ENCODE results near the gene CGREF1.
"Not testable (repeated sequence)": the region's sequence is repeated elsewhere in the genome, so short reads cannot be mapped to it uniquely, and the experiment has no call there.

CGREF1 gene

GRCh38 chr2:27078267-27079194 lies 40.4 kb downstream of the CGREF1 start, which contains the start of gene EMILIN1:
EMILIN1 (plus strand) TSS chr2:27078615; CDS start chr2:27079066, 451 bp downstream.
- FAIRE-seq (no peak), DNase-seq (ENCODE audit: insufficient read length, low spot score) (no peak)
- TF ChIP-seq POU2F2 (IDR thresholded peaks at IDR 0.05; ENCODE audit: low read depth, low read length) (no peak), POLR2A (IDR thresholded peaks at IDR 0.05; ENCODE audit: low read depth, low read length) (no peak), SPI1 (IDR thresholded peaks at IDR 0.05; ENCODE audit: low read depth, low read length) (no peak), POLR2AphosphoS5 (IDR thresholded peaks at IDR 0.05; ENCODE audit: low read depth, low read length) (no peak), PAX5 (IDR thresholded peaks at IDR 0.05; ENCODE audit: insufficient read depth, low read length, severe bottlenecking) (no peak), TAF1 (IDR thresholded peaks at IDR 0.05; ENCODE audit: low read depth, low read length) (no peak)

GRCh38 chr2:27077231-27077630 lies 41.7 kb downstream of the CGREF1 start:
- no peak for FAIRE-seq
- DNase-seq (ENCODE audit: insufficient read length, low spot score), result no peak
- TF ChIP-seq SPI1 (IDR thresholded peaks at IDR 0.05; ENCODE audit: low read depth, low read length) (no peak), POU2F2 (IDR thresholded peaks at IDR 0.05; ENCODE audit: low read depth, low read length) (no peak), POLR2AphosphoS5 (IDR thresholded peaks at IDR 0.05; ENCODE audit: low read depth, low read length) (no peak), POLR2A (IDR thresholded peaks at IDR 0.05; ENCODE audit: low read depth, low read length) (no peak), TAF1 (IDR thresholded peaks at IDR 0.05; ENCODE audit: low read depth, low read length) (no peak)

- FAIRE-seq, result peak; percentile 45
- no peak for DNase-seq (ENCODE audit: insufficient read length, low spot score)
Measured at GRCh38 chr2:27076323-27076722, 42.6 kb downstream of the CGREF1 start.

GRCh38 chr2:27075566-27075871 lies 43.4 kb downstream of the CGREF1 start:
- FAIRE-seq, result not testable (repeated sequence)

More at GRCh38 chr2:27076323-27076722, 42.6 kb downstream of the CGREF1 start:
- TF ChIP-seq TAF1 (IDR thresholded peaks at IDR 0.05; ENCODE audit: low read depth, low read length), result no peak
- no peak for TF ChIP-seq POLR2AphosphoS5 (IDR thresholded peaks at IDR 0.05; ENCODE audit: low read depth, low read length)
- no peak for TF ChIP-seq POU2F2 (IDR thresholded peaks at IDR 0.05; ENCODE audit: low read depth, low read length)
- TF ChIP-seq POLR2A (IDR thresholded peaks at IDR 0.05; ENCODE audit: low read depth, low read length), result no peak
- TF ChIP-seq SPI1 (IDR thresholded peaks at IDR 0.05; ENCODE audit: low read depth, low read length), result no peak
- TF ChIP-seq PAX5 (IDR thresholded peaks at IDR 0.05; ENCODE audit: insufficient read depth, low read length, severe bottlenecking), result no peak

GRCh38 chr2:27074738-27075565 lies 44.0 kb downstream of the CGREF1 start:
- FAIRE-seq (peak; percentile 5), DNase-seq (ENCODE audit: insufficient read length, low spot score) (no peak)
- TF ChIP-seq TAF1 (IDR thresholded peaks at IDR 0.05; ENCODE audit: low read depth, low read length), result no peak
- peak; percentile 38 for TF ChIP-seq SPI1 (IDR thresholded peaks at IDR 0.05; ENCODE audit: low read depth, low read length)
- TF ChIP-seq POLR2AphosphoS5 (IDR thresholded peaks at IDR 0.05; ENCODE audit: low read depth, low read length), result no peak
- TF ChIP-seq POLR2A (IDR thresholded peaks at IDR 0.05; ENCODE audit: low read depth, low read length), result no peak
- TF ChIP-seq PAX5 (IDR thresholded peaks at IDR 0.05; ENCODE audit: insufficient read depth, low read length, severe bottlenecking), result no peak

More at GRCh38 chr2:27075566-27075871, 43.4 kb downstream of the CGREF1 start:
- DNase-seq (ENCODE audit: insufficient read length, low spot score), result not testable (repeated sequence)

- TF ChIP-seq POLR2AphosphoS5 (IDR thresholded peaks at IDR 0.05; ENCODE audit: low read depth, low read length) (no peak), POU2F2 (IDR thresholded peaks at IDR 0.05; ENCODE audit: low read depth, low read length) (no peak), SPI1 (IDR thresholded peaks at IDR 0.05; ENCODE audit: low read depth, low read length) (no peak), TAF1 (IDR thresholded peaks at IDR 0.05; ENCODE audit: low read depth, low read length) (no peak), POLR2A (IDR thresholded peaks at IDR 0.05; ENCODE audit: low read depth, low read length) (no peak), PAX5 (IDR thresholded peaks at IDR 0.05; ENCODE audit: insufficient read depth, low read length, severe bottlenecking) (no peak)
- FAIRE-seq (no peak), DNase-seq (ENCODE audit: insufficient read length, low spot score) (no peak)
Measured at GRCh38 chr2:27073782-27074181, 45.1 kb downstream of the CGREF1 start.

GRCh38 chr2:27072920-27073319 lies 46.0 kb downstream of the CGREF1 start:
- no peak for TF ChIP-seq PAX5 (IDR thresholded peaks at IDR 0.05; ENCODE audit: insufficient read depth, low read length, severe bottlenecking)
- no peak for TF ChIP-seq TAF1 (IDR thresholded peaks at IDR 0.05; ENCODE audit: low read depth, low read length)
- no peak for TF ChIP-seq POU2F2 (IDR thresholded peaks at IDR 0.05; ENCODE audit: low read depth, low read length)
- TF ChIP-seq POLR2A (IDR thresholded peaks at IDR 0.05; ENCODE audit: low read depth, low read length), result no peak
- TF ChIP-seq POLR2AphosphoS5 (IDR thresholded peaks at IDR 0.05; ENCODE audit: low read depth, low read length), result no peak
- TF ChIP-seq SPI1 (IDR thresholded peaks at IDR 0.05; ENCODE audit: low read depth, low read length), result no peak
- no peak for DNase-seq (ENCODE audit: insufficient read length, low spot score)
- FAIRE-seq, result no peak

GRCh38 chr2:27071990-27072830 lies 46.7 kb downstream of the CGREF1 start:
- DNase-seq (ENCODE audit: insufficient read length, low spot score), result no peak
- FAIRE-seq, result peak; percentile 23
- TF ChIP-seq POLR2AphosphoS5 (IDR thresholded peaks at IDR 0.05; ENCODE audit: low read depth, low read length) (no peak; the same call in 1 of the 2 replicates), TAF1 (IDR thresholded peaks at IDR 0.05; ENCODE audit: low read depth, low read length) (no peak)

Data from GM12891 (cell line).